Smooth muscle cell (in vitro differentiated cells): ENCODE measurements around the gene PRKG1. TPM values are rescaled to one million over a fixed set of nuclear protein-coding genes. Genes with fewer than 3 reads are reported as not detected.

ENCODE experiments used
- DNase-seq: peaks from one replicate; lab custom pipeline; 2025; ENCODE audit not compliant: unreplicated experiment; lab: John Stamatoyannopoulos, UW
- H2AFZ ChIP-seq: fragments of 200-600 bp; sonication (generic); 2 replicates; pipeline ENCODE4 v1.6.0; 2016; ENCODE audit warnings: antibody characterized with exemption, low read depth, mild to moderate bottlenecking
- H3F3A ChIP-seq: fragments of 200-600 bp; sonication (generic); 2 replicates; pipeline ENCODE4 v1.6.0; 2017; ENCODE audit warnings: antibody characterized with exemption, low read depth
- H3K27ac ChIP-seq: fragments of 200-600 bp; sonication (generic); 2 replicates; pipeline ENCODE4 v1.5.1; 2016; ENCODE audit warnings: low read depth, mild to moderate bottlenecking
- H3K27me3 ChIP-seq: fragments of 200-600 bp; sonication (generic); 2 replicates; pipeline ENCODE4 v1.6.1; 2016; ENCODE audit warnings: low read depth, mild to moderate bottlenecking
- H3K36me3 ChIP-seq: fragments of 200-600 bp; sonication (generic); 2 replicates; pipeline ENCODE4 v1.5.1; 2016; ENCODE audit warnings: low read depth
- H3K4me1 ChIP-seq: fragments of 200-600 bp; sonication (generic); 2 replicates; pipeline ENCODE4 v1.5.1; 2016; ENCODE audit warnings: low read depth
- H3K4me2 ChIP-seq: fragments of 200-600 bp; sonication (generic); 2 replicates; pipeline ENCODE4 v1.6.0; 2016; ENCODE audit warnings: mild to moderate bottlenecking
- H3K4me3 ChIP-seq: fragments of 200-600 bp; sonication (generic); 2 replicates; pipeline ENCODE4 v1.5.1; 2016; ENCODE audit warnings: mild to moderate bottlenecking
- H3K79me2 ChIP-seq: fragments of 200-600 bp; sonication (generic); 2 replicates; pipeline ENCODE4 v1.6.0; 2016; ENCODE audit warnings: low read depth, mild to moderate bottlenecking
- H3K9ac ChIP-seq: fragments of 200-600 bp; sonication (generic); 2 replicates; pipeline ENCODE4 v1.6.0; 2016; ENCODE audit warnings: low read depth
- H3K9me3 ChIP-seq: fragments of 200-600 bp; sonication (generic); replicated peaks from 2 replicates; pipeline ENCODE4 v1.5.1; 2016; ENCODE audit warnings: low read depth
- H4K20me1 ChIP-seq: fragments of 200-600 bp; sonication (generic); 2 replicates; pipeline ENCODE4 v1.6.0; 2016; ENCODE audit warnings: low read depth
- WGBS: methylation state at CpG from one replicate; pipeline ENCODE4 v1.1.7; 2016; ENCODE audit warnings: low lambda C conversion rate; 5-methylcytosine and 5-hydroxymethylcytosine counted together
- polyA plus RNA-seq: library from polyadenylated mRNA; unstranded; fragments of >200 nt; fragmentation: Nextera tagmentation; extraction: Ambion mirVana; gene quantifications from 2 replicates; pipeline ENCODE4 v1.2.1, GENCODE V29; 2016
- total RNA-seq: library from RNA; depleted of rRNA; stranded (reverse); fragments of >200 nt; gene quantifications from 2 replicates; pipeline ENCODE4 v1.2.3, GENCODE V29; 2014
- TF ChIP-seq, protein P1 (sequence below): fragments of 200-600 bp; sonication (generic); IDR thresholded peaks from 2 replicates; pipeline ENCODE4 v1.5.1; 2017; ENCODE audit warnings: borderline replicate concordance, mild to moderate bottlenecking, antibody characterized with exemption; ENCODE audit not compliant: insufficient read depth, poor library complexity, severe bottlenecking

PRKG1 gene
- total and polyA plus RNA-seq, 2 experiments from 2014 or later, result 7.2 to 13.4 TPM

DNA sequence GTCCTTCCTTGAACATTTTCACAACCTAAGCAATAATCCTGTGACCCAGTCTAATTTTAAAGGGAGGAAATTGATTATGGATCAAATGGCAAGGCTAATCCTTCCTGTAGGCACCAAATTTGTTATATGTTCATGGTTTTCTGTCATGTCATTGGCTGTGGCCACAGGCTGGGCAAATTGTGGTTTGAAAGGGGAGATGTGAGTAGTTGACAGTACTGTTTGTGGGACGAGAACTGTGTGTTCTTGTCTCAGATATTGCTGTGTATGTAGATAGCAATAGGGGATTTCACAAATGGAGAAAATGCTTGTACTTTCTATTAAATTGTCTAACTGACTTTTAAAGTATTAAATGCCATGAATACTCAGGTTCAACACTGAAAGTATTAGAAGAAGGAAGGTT, 8.1 kb upstream of the PRKG1 start:
- Histone ChIP-seq H4K20me1 (no peaks in the 10 kb centered on the region), H3K27ac (no peak overlapping the region), H3K4me2 (no peak overlapping the region), H3K9me3 (no peaks in the 10 kb centered on the region), H3K4me1 (no peaks in the 10 kb centered on the region), H3K79me2 (no peaks in the 10 kb centered on the region), H3K36me3 (no peaks in the 10 kb centered on the region), H3K27me3 (no peaks in the 10 kb centered on the region), H3K9ac (no peak overlapping the region), H2AFZ (no peak overlapping the region), H3K4me3 (no peak overlapping the region), H3F3A (no peaks in the 10 kb centered on the region)
- WGBS, result 77% methylated on average over 1 of the region's 1 CpG
- DNase-seq, result no peak
- TF ChIP-seq, protein P1, sequence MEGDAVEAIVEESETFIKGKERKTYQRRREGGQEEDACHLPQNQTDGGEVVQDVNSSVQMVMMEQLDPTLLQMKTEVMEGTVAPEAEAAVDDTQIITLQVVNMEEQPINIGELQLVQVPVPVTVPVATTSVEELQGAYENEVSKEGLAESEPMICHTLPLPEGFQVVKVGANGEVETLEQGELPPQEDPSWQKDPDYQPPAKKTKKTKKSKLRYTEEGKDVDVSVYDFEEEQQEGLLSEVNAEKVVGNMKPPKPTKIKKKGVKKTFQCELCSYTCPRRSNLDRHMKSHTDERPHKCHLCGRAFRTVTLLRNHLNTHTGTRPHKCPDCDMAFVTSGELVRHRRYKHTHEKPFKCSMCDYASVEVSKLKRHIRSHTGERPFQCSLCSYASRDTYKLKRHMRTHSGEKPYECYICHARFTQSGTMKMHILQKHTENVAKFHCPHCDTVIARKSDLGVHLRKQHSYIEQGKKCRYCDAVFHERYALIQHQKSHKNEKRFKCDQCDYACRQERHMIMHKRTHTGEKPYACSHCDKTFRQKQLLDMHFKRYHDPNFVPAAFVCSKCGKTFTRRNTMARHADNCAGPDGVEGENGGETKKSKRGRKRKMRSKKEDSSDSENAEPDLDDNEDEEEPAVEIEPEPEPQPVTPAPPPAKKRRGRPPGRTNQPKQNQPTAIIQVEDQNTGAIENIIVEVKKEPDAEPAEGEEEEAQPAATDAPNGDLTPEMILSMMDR, result no peak

GRCh38 chr10:51072210-51072609, 2.1 kb upstream of the PRKG1 start:
- DNase-seq, result no peak
- Histone ChIP-seq H3K4me3 (no peak overlapping the region), H3K27ac (no peak overlapping the region), H3K4me2 (no peak overlapping the region), H3K27me3 (peaks cover 36% of the 10 kb centered on the region), H2AFZ (no peak overlapping the region), H3K9ac (no peak overlapping the region), H3K36me3 (no peaks in the 10 kb centered on the region), H4K20me1 (peaks cover 38% of the 10 kb centered on the region), H3K4me1 (peaks cover 28% of the 10 kb centered on the region), H3K79me2 (no peaks in the 10 kb centered on the region), H3K9me3 (no peaks in the 10 kb centered on the region), H3F3A (peaks cover 7% of the 10 kb centered on the region)
- TF ChIP-seq, protein P1, result no peak

GRCh38 chr10:51072921-51073434, 1.3 kb upstream of the PRKG1 start:
- H3K9me3 ChIP-seq, result no peaks in the 10 kb centered on the region
- peaks cover 7% of the 10 kb centered on the region for H3F3A ChIP-seq
- peak overlapping the region; percentile 99 for H3K4me2 ChIP-seq
- H3K36me3 ChIP-seq, result no peaks in the 10 kb centered on the region
- 88% methylated on average over 5 of the region's 5 CpGs for WGBS
- H2AFZ ChIP-seq, result no peak overlapping the region
- no peaks in the 10 kb centered on the region for H3K79me2 ChIP-seq
- H4K20me1 ChIP-seq, result peaks cover 38% of the 10 kb centered on the region
- no peak overlapping the region for H3K9ac ChIP-seq
- H3K27me3 ChIP-seq, result peaks cover 36% of the 10 kb centered on the region
- no peak for DNase-seq
- TF ChIP-seq, protein P1, result no peak
- peaks cover 28% of the 10 kb centered on the region for H3K4me1 ChIP-seq
- H3K27ac ChIP-seq, result no peak overlapping the region
- peak overlapping the region; percentile 67 for H3K4me3 ChIP-seq
